Transverse colon (tissue), 4 donors: ENCODE measurements around the gene MEG3. TPM values are rescaled to one million over a fixed set of nuclear protein-coding genes. Genes with fewer than 3 reads are reported as not detected.

Experiments used
- DNase-seq: peaks from one replicate; pipeline ENCODE4 v3.0.0-alpha.2; 2019
- H3K27ac ChIP-seq, 4 donors: fragments of 200-600 bp; sonication (generic); 2 replicates each; pipeline ENCODE4 v1.5.1; 2016 to 2018; ENCODE audit warnings: inconsistent platforms in 4 of 4
- H3K27me3 ChIP-seq: fragments of 200-600 bp; sonication (generic); 2 replicates; pipeline ENCODE4 v1.5.1; 2017; ENCODE audit warnings: inconsistent platforms
- H3K36me3 ChIP-seq, 4 donors: fragments of 200-600 bp; sonication (generic); 2 replicates each; pipeline ENCODE4 v1.5.1; 2017 to 2019; ENCODE audit warnings: inconsistent platforms in 4 of 4
- H3K4me1 ChIP-seq, 4 donors: fragments of 200-600 bp; sonication (generic); 2 replicates each; pipeline ENCODE4 v1.5.1; 2017 to 2020; ENCODE audit warnings: inconsistent platforms in 4 of 4
- H3K4me3 ChIP-seq, 4 donors: fragments of 200-600 bp; sonication (generic); 1 replicate in 1 of 4; 2 replicates in 3 of 4; pipeline versions ENCODE4 v1.5.1 to v1.6.1; 2017 to 2019; ENCODE audit warnings: inconsistent platforms in 4 of 4
- H3K9me3 ChIP-seq, 2 donors: fragments of 200-600 bp; sonication (generic); 2 replicates each; pipeline ENCODE4 v1.5.1; 2017 to 2019; ENCODE audit warnings: inconsistent platforms in 2 of 2
- EP300 ChIP-seq: sonication (generic); formaldehyde crosslinking; IDR thresholded peaks from one replicate; pipeline ENCODE4 v1.6.1; 2017; ENCODE audit warnings: antibody characterized with exemption, low read depth
- POLR2A ChIP-seq: fragments of 450-650 bp; IDR thresholded peaks from one replicate; pipeline ENCODE4 v1.6.1; 2016; ENCODE audit warnings: antibody characterized with exemption, mild to moderate bottlenecking, moderate library complexity
- POLR2AphosphoS5 ChIP-seq, 3 donors: sonication (generic); formaldehyde crosslinking; IDR thresholded peaks; one replicate each; pipeline ENCODE4 v1.6.1; 2016; ENCODE audit warnings: antibody characterized with exemption in 3 of 3
- WGBS, 2 donors: methylation state at CpG; one replicate each; pipeline ENCODE4 v1.1.5; 2018; ENCODE audit warnings: low coverage in 1 of 2; 5-methylcytosine and 5-hydroxymethylcytosine counted together
- in situ Hi-C, 4 donors: fragments of 200-750 bp; cut with MboI; loops; one replicate each; pipeline versions ENCODE4 v1.15.0 to v1.15.1; 2017; ENCODE audit warnings: low sequenced_read_pairs in 3 of 4, low pct_ligation_motif_present in 1 of 4, low pct_unique_long_range_greater_than_20kb in 1 of 4
- intact Hi-C: fragments of 100-400 bp; cut with DNase I; formaldehyde crosslinking; loops from one replicate; pipeline ENCODE4 v1.15.1; 2023; ENCODE audit warnings: low total_unique reads
- total RNA-seq, 4 donors: library from RNA; depleted of rRNA; stranded (reverse); fragments of >200 nt; gene quantifications; one replicate each; pipeline ENCODE4 v1.1.0, GENCODE V29; 2016
- TF ChIP-seq, protein P1 (sequence below), 5 experiments: fragments of 200-600 bp in 3 of 5; fragments of 450-650 bp in 2 of 5; sonication (generic) in 3 of 5; IDR thresholded peaks; 1 replicate in 2 of 5; 2 replicates in 3 of 5; pipeline ENCODE4 v1.5.1; 2016 to 2017; ENCODE audit warnings: antibody characterized with exemption in 5 of 5, inconsistent platforms in 3 of 5, mild to moderate bottlenecking in 2 of 5, moderate library complexity in 1 of 5

The MEG3 gene
- total RNA-seq, 4 donors from 2014 or later = 10.6 to 156 (median 40.1) TPM

DNA sequence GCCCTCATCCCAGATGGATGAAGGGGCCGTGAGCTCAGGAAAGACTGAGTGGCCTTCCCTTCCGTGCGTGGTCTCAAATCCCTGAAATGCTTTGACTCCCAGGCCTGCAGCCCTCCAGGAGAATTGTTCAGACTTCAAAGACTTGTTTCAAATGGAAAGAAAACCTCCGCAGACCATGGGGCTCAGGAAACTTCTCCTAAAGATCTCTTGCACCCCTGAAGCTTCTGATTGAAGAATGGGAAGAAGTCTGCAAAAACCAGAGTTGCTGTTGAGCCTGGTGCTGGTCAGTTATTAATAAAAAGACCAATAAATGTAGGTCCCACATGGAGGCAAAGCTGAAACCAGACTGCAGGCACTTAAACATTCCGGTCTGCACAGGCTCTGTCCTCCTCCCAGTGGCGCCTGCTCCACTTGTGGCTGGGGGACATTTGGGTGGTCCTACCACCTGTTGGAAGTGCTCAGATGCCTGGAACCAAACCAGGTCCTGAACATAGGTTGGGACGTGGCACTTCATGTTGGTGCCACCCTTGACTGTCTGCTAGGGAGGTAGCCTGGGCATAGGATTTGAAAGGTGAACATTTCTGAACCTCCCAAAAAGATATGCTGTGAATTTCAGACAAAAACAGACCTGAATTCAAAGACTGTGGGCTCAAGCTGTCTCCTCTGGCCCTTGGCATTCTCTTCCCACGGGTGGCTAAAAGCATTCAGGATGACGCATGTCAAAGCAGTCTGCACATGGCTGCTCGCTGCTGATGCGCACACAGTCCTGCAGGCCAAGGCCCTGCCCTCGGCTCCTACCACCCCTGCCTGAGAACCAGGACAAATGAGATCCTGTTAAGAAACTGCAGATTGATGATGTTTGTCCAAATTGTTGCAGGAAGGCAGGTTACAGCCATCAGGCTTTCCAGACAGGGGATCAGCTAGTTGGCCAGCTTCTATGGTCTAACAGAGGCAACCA, 36.2 kb upstream of the MEG3 start:
- H3K4me3 ChIP-seq = no peak overlapping the region
- H3K27me3 ChIP-seq = peaks cover 6% of the 10 kb centered on the region
- H3K36me3 ChIP-seq = no peaks in the 10 kb centered on the region
- no peak for DNase-seq
- intact Hi-C loops (no loop called here), in situ Hi-C loops (no loop called here)
- TF ChIP-seq EP300 (no peak), POLR2A (no peak), POLR2AphosphoS5 (IDR thresholded peaks at IDR 0.05) (no peak)
- TF ChIP-seq, protein P1, sequence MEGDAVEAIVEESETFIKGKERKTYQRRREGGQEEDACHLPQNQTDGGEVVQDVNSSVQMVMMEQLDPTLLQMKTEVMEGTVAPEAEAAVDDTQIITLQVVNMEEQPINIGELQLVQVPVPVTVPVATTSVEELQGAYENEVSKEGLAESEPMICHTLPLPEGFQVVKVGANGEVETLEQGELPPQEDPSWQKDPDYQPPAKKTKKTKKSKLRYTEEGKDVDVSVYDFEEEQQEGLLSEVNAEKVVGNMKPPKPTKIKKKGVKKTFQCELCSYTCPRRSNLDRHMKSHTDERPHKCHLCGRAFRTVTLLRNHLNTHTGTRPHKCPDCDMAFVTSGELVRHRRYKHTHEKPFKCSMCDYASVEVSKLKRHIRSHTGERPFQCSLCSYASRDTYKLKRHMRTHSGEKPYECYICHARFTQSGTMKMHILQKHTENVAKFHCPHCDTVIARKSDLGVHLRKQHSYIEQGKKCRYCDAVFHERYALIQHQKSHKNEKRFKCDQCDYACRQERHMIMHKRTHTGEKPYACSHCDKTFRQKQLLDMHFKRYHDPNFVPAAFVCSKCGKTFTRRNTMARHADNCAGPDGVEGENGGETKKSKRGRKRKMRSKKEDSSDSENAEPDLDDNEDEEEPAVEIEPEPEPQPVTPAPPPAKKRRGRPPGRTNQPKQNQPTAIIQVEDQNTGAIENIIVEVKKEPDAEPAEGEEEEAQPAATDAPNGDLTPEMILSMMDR (IDR thresholded peaks at IDR 0.05) = no peak
- WGBS, 2 donors = 86% methylated on average over 12 of the region's 12 CpGs; no CpG with 5 or more reads in 1 of the 2 donors
- H3K9me3 ChIP-seq = no peaks in the 10 kb centered on the region
- no peak overlapping the region for H3K27ac ChIP-seq
- no peaks in the 10 kb centered on the region for H3K4me1 ChIP-seq

DNA sequence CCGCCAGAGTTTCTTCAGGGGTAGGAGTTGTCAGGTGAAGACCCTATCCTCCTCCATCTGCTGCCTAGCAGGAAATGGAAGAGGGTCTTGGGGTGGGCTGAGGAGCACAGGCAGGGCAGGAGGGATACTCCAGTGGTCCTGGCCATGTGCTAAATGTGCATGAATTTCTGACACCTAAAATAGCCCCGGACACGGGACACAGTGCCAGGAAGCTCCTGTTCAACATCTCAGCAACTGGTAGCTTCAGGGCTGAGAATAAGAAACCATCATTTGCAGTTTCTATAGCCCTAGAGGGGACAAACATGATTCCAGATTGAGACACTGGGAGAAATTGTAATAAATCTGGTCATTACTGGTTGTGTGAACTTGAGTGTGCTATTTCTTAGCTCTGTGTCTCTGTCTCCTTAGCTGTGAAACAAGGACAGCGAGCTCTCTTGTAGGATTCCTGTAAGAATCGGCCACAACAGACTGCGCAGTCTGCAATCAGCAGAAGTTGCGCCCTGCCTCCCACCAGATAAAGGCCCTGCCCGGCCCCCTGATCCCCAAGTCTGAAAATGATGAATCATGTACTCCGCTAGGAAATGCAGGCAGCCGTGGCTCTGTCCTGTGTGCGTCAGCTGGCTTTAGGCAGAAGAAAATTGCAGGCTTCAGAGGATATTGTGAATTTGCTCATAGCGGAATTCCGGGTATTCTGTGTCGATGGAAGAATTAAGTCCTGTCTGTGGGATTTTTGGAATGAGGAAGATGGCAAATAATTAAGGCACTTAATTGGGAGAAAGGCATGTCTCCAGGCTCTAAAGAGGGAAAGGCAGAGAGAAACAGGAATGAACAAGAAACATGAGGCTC, 35.2 kb upstream of the MEG3 start:
- WGBS, 2 donors = 70 to 86% methylated on average over 4 to 14 of the region's 14 CpGs
- H3K9me3 ChIP-seq = no peaks in the 10 kb centered on the region
- intact Hi-C loops = no loop called here
- H3K4me3 ChIP-seq = no peak overlapping the region
- TF ChIP-seq POLR2AphosphoS5 (IDR thresholded peaks at IDR 0.05) (no peak), EP300 (no peak), POLR2A (no peak)
- TF ChIP-seq, protein P1 (IDR thresholded peaks at IDR 0.05) = no peak
- H3K27me3 ChIP-seq = peaks cover 6% of the 10 kb centered on the region
- no peaks in the 10 kb centered on the region for H3K36me3 ChIP-seq
- no peak overlapping the region for H3K27ac ChIP-seq
- in situ Hi-C loops = no loop called here
- no peak for DNase-seq
- H3K4me1 ChIP-seq = no peaks in the 10 kb centered on the region

DNA sequence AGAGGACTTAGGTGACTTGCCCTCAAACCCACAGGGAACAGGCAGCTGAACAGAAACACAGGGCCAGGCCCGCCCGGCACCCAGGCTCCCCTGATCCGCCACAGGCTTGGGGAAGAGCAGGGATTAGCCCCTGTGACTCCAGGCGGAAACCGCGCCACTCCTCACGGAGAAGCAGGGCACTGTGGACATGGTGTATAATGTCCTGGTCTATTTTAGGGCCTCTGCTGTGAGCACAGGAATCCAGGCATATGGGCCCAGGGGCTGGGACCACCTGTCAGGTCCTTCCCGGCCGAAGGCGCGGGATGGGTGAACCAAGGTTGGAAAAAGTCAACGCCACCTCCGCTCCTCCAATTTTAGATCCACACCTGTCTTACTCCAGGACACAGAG, 34.6 kb upstream of the MEG3 start:
- intact Hi-C loops (no loop called here), in situ Hi-C loops (no loop called here)
- peaks cover 6% of the 10 kb centered on the region for H3K27me3 ChIP-seq
- no peak overlapping the region for H3K4me3 ChIP-seq
- no peak overlapping the region for H3K27ac ChIP-seq
- no peak for DNase-seq
- no peak for TF ChIP-seq POLR2A
- no peak for TF ChIP-seq POLR2AphosphoS5 (IDR thresholded peaks at IDR 0.05)
- TF ChIP-seq EP300 = no peak
- H3K4me1 ChIP-seq = no peaks in the 10 kb centered on the region
- H3K36me3 ChIP-seq = no peaks in the 10 kb centered on the region
- WGBS, 2 donors = 95% methylated on average over 13 of the region's 13 CpGs; no CpG with 5 or more reads in 1 of the 2 donors
- no peaks in the 10 kb centered on the region for H3K9me3 ChIP-seq

DNA sequence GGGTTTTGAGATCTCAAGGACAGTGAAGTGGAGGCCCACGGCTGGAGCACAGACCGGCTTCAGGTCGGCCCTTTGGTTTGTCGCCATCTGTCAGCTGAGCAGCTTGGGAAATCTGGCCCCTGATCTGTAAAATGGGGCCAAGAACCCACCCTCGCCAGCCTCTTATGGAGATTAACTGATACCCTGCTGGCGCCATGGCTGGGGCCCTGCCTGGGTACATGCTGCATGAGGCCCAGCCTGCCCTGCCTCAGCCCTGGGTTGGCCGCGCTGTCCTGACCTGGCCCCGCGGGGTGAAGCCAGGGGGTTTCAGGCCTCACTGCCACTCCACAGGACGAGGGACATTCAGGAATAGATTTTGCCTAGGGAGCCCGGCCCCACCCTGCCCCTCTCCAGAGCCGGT, 33.9 kb upstream of the MEG3 start:
- intact Hi-C loops (no loop called here), in situ Hi-C loops (no loop called here)
- no peak overlapping the region for H3K4me3 ChIP-seq
- TF ChIP-seq, protein P1 (IDR thresholded peaks at IDR 0.05) = no peak
- TF ChIP-seq POLR2A (no peak), POLR2AphosphoS5 (IDR thresholded peaks at IDR 0.05) (no peak), EP300 (no peak)
- H3K27me3 ChIP-seq = peaks cover 6% of the 10 kb centered on the region
- no peaks in the 10 kb centered on the region for H3K36me3 ChIP-seq
- WGBS, 2 donors = 84% methylated on average over 13 of the region's 13 CpGs; no CpG with 5 or more reads in 1 of the 2 donors
- no peak overlapping the region for H3K27ac ChIP-seq
- no peaks in the 10 kb centered on the region for H3K9me3 ChIP-seq
- DNase-seq = no peak
- H3K4me1 ChIP-seq = no peaks in the 10 kb centered on the region
